Right lobe of liver (tissue), 4 donors: ENCODE data around the gene EML6.

ENCODE experiments used
- POLR2A ChIP-seq: fragments of 450-650 bp; IDR thresholded peaks from one replicate; pipeline ENCODE4 v1.6.1; 2017; ENCODE audit warnings: antibody characterized with exemption, mild to moderate bottlenecking
- TF ChIP-seq, protein P1 (sequence below), 4 donors: fragments of 200-600 bp in 3 of 4; fragments of 450-650 bp in 1 of 4; IDR thresholded peaks; one replicate each; pipeline versions ENCODE4 v1.5.1 to v1.8.0; 2016 to 2022; ENCODE audit warnings: antibody characterized with exemption in 4 of 4, mild to moderate bottlenecking in 2 of 4
- donor health status: DM: no; HTN: no; CAD: no.
- donor health status: DM: no; HTN: no; CAD: no.
- donor health status: DM: no; HTN: yes; CAD: no.

DNA sequence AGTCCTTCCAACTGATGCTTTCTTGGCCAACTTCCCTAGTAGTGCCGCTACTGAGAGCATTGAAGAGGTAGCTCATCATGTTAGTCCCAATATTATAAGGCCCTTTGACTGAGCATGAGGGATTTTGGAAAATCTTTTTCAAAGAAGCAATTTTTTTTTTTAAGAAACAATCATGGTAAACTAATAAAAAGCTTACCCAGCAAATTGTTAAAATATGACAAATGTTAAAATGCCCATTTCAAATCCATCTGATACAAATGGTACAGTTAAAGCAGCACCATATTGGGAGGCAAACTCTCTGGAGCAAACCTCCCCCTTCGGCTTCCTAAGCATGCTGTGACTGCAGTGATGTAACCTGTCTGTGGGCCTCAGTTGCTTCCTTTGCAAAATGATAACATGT, 191.2 kb downstream of the EML6 start:
- TF ChIP-seq, protein P1, sequence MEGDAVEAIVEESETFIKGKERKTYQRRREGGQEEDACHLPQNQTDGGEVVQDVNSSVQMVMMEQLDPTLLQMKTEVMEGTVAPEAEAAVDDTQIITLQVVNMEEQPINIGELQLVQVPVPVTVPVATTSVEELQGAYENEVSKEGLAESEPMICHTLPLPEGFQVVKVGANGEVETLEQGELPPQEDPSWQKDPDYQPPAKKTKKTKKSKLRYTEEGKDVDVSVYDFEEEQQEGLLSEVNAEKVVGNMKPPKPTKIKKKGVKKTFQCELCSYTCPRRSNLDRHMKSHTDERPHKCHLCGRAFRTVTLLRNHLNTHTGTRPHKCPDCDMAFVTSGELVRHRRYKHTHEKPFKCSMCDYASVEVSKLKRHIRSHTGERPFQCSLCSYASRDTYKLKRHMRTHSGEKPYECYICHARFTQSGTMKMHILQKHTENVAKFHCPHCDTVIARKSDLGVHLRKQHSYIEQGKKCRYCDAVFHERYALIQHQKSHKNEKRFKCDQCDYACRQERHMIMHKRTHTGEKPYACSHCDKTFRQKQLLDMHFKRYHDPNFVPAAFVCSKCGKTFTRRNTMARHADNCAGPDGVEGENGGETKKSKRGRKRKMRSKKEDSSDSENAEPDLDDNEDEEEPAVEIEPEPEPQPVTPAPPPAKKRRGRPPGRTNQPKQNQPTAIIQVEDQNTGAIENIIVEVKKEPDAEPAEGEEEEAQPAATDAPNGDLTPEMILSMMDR (IDR thresholded peaks at IDR 0.05), result no peak
- TF ChIP-seq POLR2A, result no peak
